IMR-90 (cell line): ENCODE measurements around the gene ASH1L. TPM values are rescaled to one million over a fixed set of nuclear protein-coding genes. Genes with fewer than 3 reads are reported as not detected.
"Not testable (repeated sequence)": the region's sequence is repeated elsewhere in the genome, so short reads cannot be mapped to it uniquely, and the experiment has no call there.

Source experiments
- ATAC-seq: fragments of 200-7000 bp; cut with Tn5 transposase; 2 replicates; pipeline ENCODE4 v1.9.1; 2020; ENCODE audit warnings: low read depth, mild to moderate bottlenecking, moderate library complexity
- BruUV-seq: library from RNA; stranded (reverse); fragments of 400-500 nt; replicated peaks from 2 replicates; lab custom pipeline; 2021; lab: Mats Ljungman, UMichigan
- CTCF ChIA-PET: fragments of 300-600 bp; formaldehyde crosslinking; extraction: SDS; loops from one replicate; lab custom pipeline; 2021; ENCODE audit warnings: antibody characterized with exemption; lab: Yijun Ruan, JAX
- POLR2A ChIA-PET: fragments of 300-600 bp; sonication (Branson Sonifier 250); formaldehyde crosslinking; loops from one replicate; lab custom pipeline; 2022; ENCODE audit warnings: antibody characterized with exemption; ENCODE audit not compliant: unreplicated experiment; lab: Charles Lee
- DNase-seq: peaks from one replicate; pipeline ENCODE4 v3.0.0; 2013
- H2AFZ ChIP-seq: replicated peaks from 2 replicates; pipeline ENCODE3; 2013; ENCODE audit warnings: low read length, mild to moderate bottlenecking; ENCODE audit not compliant: poor library complexity
- H2AK5ac ChIP-seq: 2 replicates; pipeline ENCODE4 v1.6.1; 2013; ENCODE audit warnings: low read depth, low read length, inconsistent platforms
- H2AK9ac ChIP-seq: replicated peaks from 2 replicates; pipeline ENCODE3; 2013; ENCODE audit warnings: mild to moderate bottlenecking, low read depth, low read length, moderate library complexity; ENCODE audit not compliant: poor library complexity
- H2BK120ac ChIP-seq: 2 replicates; pipeline ENCODE4 v1.6.1; 2013; ENCODE audit warnings: low read depth, low read length, inconsistent platforms
- H2BK15ac ChIP-seq: 3 replicates; pipeline ENCODE4 v1.6.1; 2013; ENCODE audit warnings: low read depth, low read length, inconsistent platforms
- H2BK20ac ChIP-seq: 2 replicates; pipeline ENCODE4 v1.6.1; 2013; ENCODE audit warnings: low read depth, mild to moderate bottlenecking, inconsistent platforms, low read length, moderate library complexity
- H2BK5ac ChIP-seq: 2 replicates; pipeline ENCODE4 v1.6.1; 2013; ENCODE audit warnings: mild to moderate bottlenecking, low read depth, low read length, inconsistent platforms; ENCODE audit not compliant: poor library complexity, severe bottlenecking
- H3K14ac ChIP-seq: replicated peaks from 2 replicates; pipeline ENCODE4 v1.6.1; 2013; ENCODE audit warnings: low read depth, low read length, inconsistent platforms
- H3K18ac ChIP-seq: 2 replicates; pipeline ENCODE4 v1.6.1; 2013; ENCODE audit warnings: low read depth, low read length, control low read depth
- H3K23ac ChIP-seq: 2 replicates; pipeline ENCODE4 v1.6.1; 2013; ENCODE audit warnings: low read depth, low read length, inconsistent platforms
- H3K27ac ChIP-seq: 2 replicates; pipeline ENCODE4 v1.5.1; 2013; ENCODE audit warnings: mild to moderate bottlenecking, control low read depth, low read length; ENCODE audit not compliant: insufficient read depth
- H3K27me3 ChIP-seq: 2 replicates; pipeline ENCODE4 v1.6.1; 2013; ENCODE audit warnings: low read length; ENCODE audit not compliant: control insufficient read depth, insufficient read depth
- H3K36me3 ChIP-seq: 2 replicates; pipeline ENCODE4 v1.6.1; 2013; ENCODE audit warnings: low read length, mixed read lengths; ENCODE audit not compliant: control insufficient read depth, insufficient read depth
- H3K4ac ChIP-seq: 2 replicates; pipeline ENCODE4 v1.6.1; 2013; ENCODE audit warnings: low read depth, low read length, inconsistent platforms
- H3K4me1 ChIP-seq: 2 replicates; pipeline ENCODE4 v1.6.1; 2013; ENCODE audit warnings: low read length, mixed read lengths; ENCODE audit not compliant: control insufficient read depth, insufficient read depth
- H3K4me2 ChIP-seq: 2 replicates; pipeline ENCODE4 v1.6.1; 2013; ENCODE audit warnings: low read depth, mild to moderate bottlenecking, control low read depth, low read length, moderate library complexity
- H3K4me3 ChIP-seq: 2 replicates; pipeline ENCODE4 v1.5.1; 2013; ENCODE audit warnings: low read depth, mild to moderate bottlenecking, control low read depth, low read length, moderate library complexity; ENCODE audit not compliant: insufficient read depth
- H3K56ac ChIP-seq: 2 replicates; pipeline ENCODE4 v1.6.1; 2013; ENCODE audit warnings: low read length, inconsistent platforms; ENCODE audit not compliant: insufficient read depth; ENCODE audit errors: extremely low read depth
- H3K79me1 ChIP-seq, 2 experiments: 2 replicates each; pipeline ENCODE4 v1.6.1; 2013; ENCODE audit warnings: low read length in 2 of 2, inconsistent platforms in 1 of 2, low read depth in 1 of 2
- H3K9ac ChIP-seq: 2 replicates; pipeline ENCODE4 v1.6.1; 2013; ENCODE audit warnings: low read depth, low read length, control low read depth
- H3K9me1 ChIP-seq: 2 replicates; pipeline ENCODE4 v1.6.1; 2013; ENCODE audit warnings: low read length, inconsistent platforms; ENCODE audit not compliant: insufficient read depth
- H3K9me3 ChIP-seq: 2 replicates; pipeline ENCODE4 v1.6.1; 2013; ENCODE audit warnings: low read length; ENCODE audit not compliant: control insufficient read depth, insufficient read depth
- H4K20me1 ChIP-seq: 2 replicates; pipeline ENCODE4 v1.6.1; 2013; ENCODE audit warnings: low read length, inconsistent platforms; ENCODE audit not compliant: insufficient read depth
- H4K5ac ChIP-seq: 2 replicates; pipeline ENCODE4 v1.6.1; 2013; ENCODE audit warnings: mild to moderate bottlenecking, low read depth, low read length, control low read depth
- H4K8ac ChIP-seq, 2 experiments: 2 replicates each; pipeline ENCODE4 v1.6.1; 2013; ENCODE audit warnings: low read depth in 2 of 2, low read length in 2 of 2, control low read depth in 1 of 2, inconsistent platforms in 1 of 2
- H4K91ac ChIP-seq: 2 replicates; pipeline ENCODE4 v1.6.1; 2013; ENCODE audit warnings: low read depth, low read length, inconsistent platforms; ENCODE audit not compliant: insufficient read depth
- BHLHE40 ChIP-seq: fragments of 150-350 bp; IDR thresholded peaks from 2 replicates; pipeline ENCODE4 v1.6.1; 2016; ENCODE audit warnings: mild to moderate bottlenecking, low read depth, low read length
- CHD1 ChIP-seq: IDR thresholded peaks from 2 replicates; pipeline ENCODE4 v1.6.1; 2012; ENCODE audit warnings: low read depth, low read length, improper control_type of control experiment
- MAFK ChIP-seq: IDR thresholded peaks from 2 replicates; pipeline ENCODE4 v1.6.1; 2012; ENCODE audit warnings: low read depth, low read length, improper control_type of control experiment
- POLR2A ChIP-seq: IDR thresholded peaks from 2 replicates; pipeline ENCODE4 v1.6.1; 2012; ENCODE audit warnings: mild to moderate bottlenecking, low read depth, low read length
- RFX5 ChIP-seq: IDR thresholded peaks from 2 replicates; pipeline ENCODE4 v1.8.0; 2012; ENCODE audit warnings: low read depth, mild to moderate bottlenecking, low read length, moderate library complexity
- WGBS, 2 experiments: methylation state at CpG; one replicate each; pipeline versions ENCODE4 v1.1.5 to v1.1.7; 2013; ENCODE audit warnings: missing lambda C conversion rate in 2 of 2; ENCODE audit not compliant: insufficient read length in 1 of 2; ENCODE audit errors: extremely low coverage in 2 of 2; 5-methylcytosine and 5-hydroxymethylcytosine counted together
- dilution Hi-C: fragments of 300-500 bp; cut with HindIII; formaldehyde crosslinking; loops from one replicate; pipeline ENCODE4 v1.14.3; 2018; ENCODE audit warnings: low sequenced_read_pairs; ENCODE audit not compliant: unreplicated experiment
- in situ Hi-C: fragments of 300-500 bp; cut with MboI; formaldehyde crosslinking; loops from 3 replicates; pipeline ENCODE4 v1.14.3; 2019; ENCODE audit warnings: low sequenced_read_pairs, inconsistent platforms, mixed read lengths
- intact Hi-C: fragments of 100-400 bp; cut with micrococcal nuclease; formaldehyde crosslinking; loops from 2 replicates; pipeline ENCODE4 v1.10.0; 2022
- polyA plus RNA-seq, 3 experiments: library from polyadenylated mRNA; depleted of rRNA; stranded (reverse); fragments of >200 nt; gene quantifications; 2 replicates each; pipeline ENCODE4 v1.2.3, GENCODE V29; 2012; ENCODE audit warnings: low replicate concordance in 1 of 3
- total RNA-seq: library from RNA; depleted of rRNA; stranded (reverse); fragments of >200 nt; gene quantifications from 2 replicates; pipeline ENCODE4 v1.2.3, GENCODE V29; 2012

The ASH1L gene
- total and polyA plus RNA-seq, 2 of the 4 experiments (the other 2 are of a cell fraction), result 13.7 to 18.5 TPM

DNA sequence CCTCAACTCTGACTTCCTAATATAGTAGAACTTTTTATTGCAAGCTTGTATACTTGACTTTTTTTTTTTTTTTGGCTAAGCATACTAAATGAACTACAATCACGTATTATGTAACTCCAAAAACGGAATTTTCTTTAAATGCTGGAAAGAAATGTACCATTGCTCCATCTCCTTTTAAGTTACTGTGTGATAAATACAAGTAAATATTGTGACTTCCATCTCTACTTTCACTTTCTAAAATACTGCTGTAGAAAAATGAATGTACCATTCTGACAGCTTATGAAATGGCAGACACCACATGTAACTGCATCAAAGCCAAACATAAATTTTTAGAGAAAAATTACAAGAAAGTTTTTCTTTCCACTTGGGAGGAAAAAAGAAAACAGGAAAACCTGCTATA lies 54.7 kb downstream of the ASH1L start:
- DNase-seq (no peak), ATAC-seq (peak; percentile 21; the same call in 1 of the 2 replicates)
- POLR2A ChIA-PET, result no interaction called here
- H3K9me3 ChIP-seq, result no peaks in the 10 kb centered on the region
- intact Hi-C loops (loop anchor here (5.0 kb wide), 1 partner anchor 54 kb away; the partner anchor contains the start of gene ASH1L), dilution Hi-C loops (no loop called here), in situ Hi-C loops (no loop called here)
- no peak overlapping the region for H2AK9ac ChIP-seq
- no peak overlapping the region for H3K9ac ChIP-seq
- no peak overlapping the region for H2BK20ac ChIP-seq
- no peaks in the 10 kb centered on the region for H3K27me3 ChIP-seq
- H3K36me3 ChIP-seq, result peaks cover 1% of the 10 kb centered on the region; the same call in 1 of the 2 replicates
- no peak overlapping the region for H2BK15ac ChIP-seq
- H3K4ac ChIP-seq, result no peak overlapping the region
- CTCF ChIA-PET, result no interaction called here
- no peak overlapping the region for H3K4me3 ChIP-seq
- H3K14ac ChIP-seq, result no peak overlapping the region
- no peak overlapping the region for H3K18ac ChIP-seq
- no peak overlapping the region for H3K56ac ChIP-seq
- H2AK5ac ChIP-seq, result no peak overlapping the region
- 0 out of 2 replicates have a peak overlapping the region, but pooled peaks have one; percentile 48 for H3K23ac ChIP-seq
- H2BK5ac ChIP-seq, result no peak overlapping the region
- H4K91ac ChIP-seq, result no peak overlapping the region
- peaks cover 26% of the 10 kb centered on the region for H4K20me1 ChIP-seq
- peaks cover 32 to 71% of the 10 kb centered on the region in 2 experiments for H3K79me1 ChIP-seq
- no CpG with 5 or more reads among the region's 2 CpGs for WGBS, 2 experiments
- no peak overlapping the region for H4K5ac ChIP-seq
- peak overlapping the region in 1 of 2 experiments; percentile 37; a peak in 1 of 4 replicates for H4K8ac ChIP-seq
- no peaks in the 10 kb centered on the region for H3K4me1 ChIP-seq
- H3K4me2 ChIP-seq, result no peak overlapping the region
- H3K9me1 ChIP-seq, result peaks cover 4% of the 10 kb centered on the region
- no peak overlapping the region for H3K27ac ChIP-seq
- TF ChIP-seq BHLHE40, result no peak
- TF ChIP-seq MAFK, result no peak
- TF ChIP-seq RFX5, result no peak
- TF ChIP-seq POLR2A, result no peak
- no peak for TF ChIP-seq CHD1
- no peak overlapping the region for H2BK120ac ChIP-seq
- no TSS peak for BruUV-seq
- H2AFZ ChIP-seq, result no peak overlapping the region

DNA sequence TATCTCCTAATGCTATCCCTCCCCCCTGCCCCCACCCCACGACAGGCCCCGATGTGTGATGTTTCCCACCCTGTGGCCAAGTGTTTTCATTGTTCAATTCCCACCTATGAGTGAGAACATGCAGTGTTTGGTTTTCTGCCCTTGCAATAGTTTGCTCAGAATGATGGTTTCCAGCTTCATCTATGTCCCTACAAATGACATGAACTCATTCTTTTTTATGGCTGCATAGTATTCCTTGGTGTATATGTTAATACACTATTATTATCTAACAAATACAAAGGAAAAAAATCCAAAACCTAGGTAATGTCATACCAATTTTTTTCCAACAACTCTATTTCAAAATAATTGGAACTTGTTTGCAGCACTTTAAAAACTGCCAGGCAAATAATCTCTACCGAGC lies 56.6 kb downstream of the ASH1L start:
- H2BK120ac ChIP-seq, H3K9me3 ChIP-seq, H3K4me3 ChIP-seq, CTCF ChIA-PET, dilution Hi-C loops, H3K14ac ChIP-seq, H3K36me3 ChIP-seq, H3K4ac ChIP-seq, ATAC-seq, H2BK20ac ChIP-seq, H4K8ac ChIP-seq, H4K5ac ChIP-seq, in situ Hi-C loops, DNase-seq, BruUV-seq, H3K27ac ChIP-seq, H3K9me1 ChIP-seq, H2AFZ ChIP-seq, H2BK5ac ChIP-seq, H2AK9ac ChIP-seq, H2BK15ac ChIP-seq, H3K23ac ChIP-seq, H3K56ac ChIP-seq, H4K91ac ChIP-seq, POLR2A ChIA-PET, H3K18ac ChIP-seq, H3K4me2 ChIP-seq, H2AK5ac ChIP-seq, H3K27me3 ChIP-seq, H3K4me1 ChIP-seq, H3K9ac ChIP-seq: not testable (repeated sequence)
- Histone ChIP-seq H4K20me1 (peaks cover 20% of the 10 kb centered on the region), H3K79me1 (peaks cover 29 to 68% of the 10 kb centered on the region in 2 experiments)
- no CpG with 5 or more reads among the region's 3 CpGs for WGBS, 2 experiments
- intact Hi-C loops, result loop anchor here (5.0 kb wide), 1 partner anchor 56 kb away; the partner anchor contains the start of gene ASH1L
